Suprapubic skin (tissue), 4 donors: ENCODE results near the gene KCNH8. TPM values are rescaled to one million over a fixed set of nuclear protein-coding genes. Genes with fewer than 3 reads are reported as not detected.

Experiments used
- DNase-seq, 2 donors: peaks; one replicate each; pipeline ENCODE4 v3.0.0-alpha.2; 2019; ENCODE audit warnings: low spot score in 2 of 2
- H3K27ac ChIP-seq: fragments of 200-600 bp; sonication (generic); one replicate; pipeline ENCODE4 v1.5.1; 2019
- H3K27me3 ChIP-seq: fragments of 200-600 bp; sonication (generic); one replicate; pipeline ENCODE4 v1.5.1; 2019
- H3K36me3 ChIP-seq: fragments of 200-600 bp; sonication (generic); one replicate; pipeline ENCODE4 v1.5.1; 2019
- H3K4me1 ChIP-seq: fragments of 200-600 bp; sonication (generic); one replicate; pipeline ENCODE4 v1.5.1; 2019
- H3K4me3 ChIP-seq: fragments of 200-600 bp; sonication (generic); one replicate; pipeline ENCODE4 v1.5.1; 2019; ENCODE audit warnings: mild to moderate bottlenecking
- H3K9me3 ChIP-seq: fragments of 200-600 bp; sonication (generic); one replicate; pipeline ENCODE4 v1.5.1; 2019
- CTCF ChIP-seq, 2 donors: fragments of 200-600 bp in 1 of 2; fragments of 450-650 bp in 1 of 2; sonication (generic) in 1 of 2; IDR thresholded peaks; one replicate each; pipeline ENCODE4 v1.5.1; 2016 to 2019; ENCODE audit warnings: antibody characterized with exemption in 2 of 2, mild to moderate bottlenecking in 1 of 2, moderate library complexity in 1 of 2
- EP300 ChIP-seq: sonication (generic); formaldehyde crosslinking; IDR thresholded peaks from one replicate; pipeline ENCODE4 v1.6.1; 2017; ENCODE audit warnings: antibody characterized with exemption
- POLR2A ChIP-seq, 2 donors: fragments of 450-650 bp; IDR thresholded peaks; one replicate each; pipeline ENCODE4 v1.6.1; 2017; ENCODE audit warnings: antibody characterized with exemption in 2 of 2, mild to moderate bottlenecking in 2 of 2, moderate library complexity in 2 of 2
- POLR2AphosphoS5 ChIP-seq, 3 donors: sonication (generic); formaldehyde crosslinking; IDR thresholded peaks; one replicate each; pipeline ENCODE4 v1.6.1; 2017; ENCODE audit warnings: antibody characterized with exemption in 3 of 3
- WGBS: methylation state at CpG from one replicate; pipeline ENCODE4 v1.1.5; 2018; 5-methylcytosine and 5-hydroxymethylcytosine counted together
- total RNA-seq, 4 donors: library from RNA; depleted of rRNA; stranded (reverse); fragments of >200 nt; gene quantifications; one replicate each; pipeline ENCODE4 v1.1.0, GENCODE V29; 2016

Gene KCNH8
- total RNA-seq, 4 donors from 2014 or later, result 0.40 to 1.6 (median 0.58) TPM

GRCh38 chr3:19473971-19474580 is 325.8 kb downstream of the KCNH8 start:
- no peak for DNase-seq
- Histone ChIP-seq H3K9me3 (no peaks in the 10 kb centered on the region), H3K27me3 (no peaks in the 10 kb centered on the region), H3K4me1 (no peaks in the 10 kb centered on the region), H3K36me3 (no peaks in the 10 kb centered on the region), H3K4me3 (no peak overlapping the region), H3K27ac (no peak overlapping the region)
- TF ChIP-seq CTCF (IDR thresholded peaks at IDR 0.05), result no peak
- no peak for TF ChIP-seq POLR2AphosphoS5 (IDR thresholded peaks at IDR 0.05)
- WGBS, result 79% methylated on average over 3 of the region's 3 CpGs

- Histone ChIP-seq H3K36me3 (no peaks in the 10 kb centered on the region), H3K27me3 (no peaks in the 10 kb centered on the region), H3K4me1 (no peaks in the 10 kb centered on the region), H3K4me3 (no peak overlapping the region), H3K27ac (no peak overlapping the region), H3K9me3 (no peaks in the 10 kb centered on the region)
- WGBS, result 76% methylated on average over 7 of the region's 7 CpGs
- DNase-seq, result no peak
- TF ChIP-seq POLR2A (IDR thresholded peaks at IDR 0.05) (no peak), EP300 (no peak), POLR2AphosphoS5 (IDR thresholded peaks at IDR 0.05) (no peak), CTCF (IDR thresholded peaks at IDR 0.05) (no peak)
Observed at GRCh38 chr3:19476281-19476680, 328.0 kb downstream of the KCNH8 start.

GRCh38 chr3:19485267-19485666 is 337.0 kb downstream of the KCNH8 start:
- Histone ChIP-seq H3K4me3 (no peak overlapping the region), H3K9me3 (no peaks in the 10 kb centered on the region), H3K27me3 (no peaks in the 10 kb centered on the region), H3K27ac (no peak overlapping the region), H3K4me1 (no peaks in the 10 kb centered on the region), H3K36me3 (no peaks in the 10 kb centered on the region)
- DNase-seq, result no peak
- TF ChIP-seq POLR2A (IDR thresholded peaks at IDR 0.05), result no peak
- no peak for TF ChIP-seq CTCF (IDR thresholded peaks at IDR 0.05)
- TF ChIP-seq EP300, result no peak
- TF ChIP-seq POLR2AphosphoS5 (IDR thresholded peaks at IDR 0.05), result no peak
- 65% methylated on average over 3 of the region's 3 CpGs for WGBS

- Histone ChIP-seq H3K36me3 (no peaks in the 10 kb centered on the region), H3K9me3 (no peaks in the 10 kb centered on the region), H3K4me3 (no peak overlapping the region), H3K4me1 (no peaks in the 10 kb centered on the region), H3K27ac (no peak overlapping the region), H3K27me3 (no peaks in the 10 kb centered on the region)
- 69% methylated on average over 4 of the region's 6 CpGs for WGBS
- no peak for TF ChIP-seq CTCF (IDR thresholded peaks at IDR 0.05)
- TF ChIP-seq POLR2A (IDR thresholded peaks at IDR 0.05), result no peak
- no peak for TF ChIP-seq POLR2AphosphoS5 (IDR thresholded peaks at IDR 0.05)
- no peak for TF ChIP-seq EP300
- DNase-seq, result no peak
Observed at GRCh38 chr3:19487386-19487785, 339.1 kb downstream of the KCNH8 start.

GRCh38 chr3:19488939-19489338 is 340.6 kb downstream of the KCNH8 start:
- no peaks in the 10 kb centered on the region for H3K36me3 ChIP-seq
- no peaks in the 10 kb centered on the region for H3K4me1 ChIP-seq
- no peaks in the 10 kb centered on the region for H3K9me3 ChIP-seq
- no peak for TF ChIP-seq EP300
- no peak for TF ChIP-seq POLR2A (IDR thresholded peaks at IDR 0.05)
- TF ChIP-seq CTCF (IDR thresholded peaks at IDR 0.05), result no peak
- TF ChIP-seq POLR2AphosphoS5 (IDR thresholded peaks at IDR 0.05), result no peak
- no peak for DNase-seq
- H3K27me3 ChIP-seq, result no peaks in the 10 kb centered on the region
- WGBS, result 89% methylated on average over 4 of the region's 4 CpGs
- no peak overlapping the region for H3K27ac ChIP-seq
- no peak overlapping the region for H3K4me3 ChIP-seq
